SIG-M5 treated with dmso at 0.1 percent for 504 hours (cell line): Measurements from ENCODE around the gene SYT13.

Experiments
- DNase-seq: peaks from one replicate; lab custom pipeline; 2025; ENCODE audit not compliant: unreplicated experiment; lab: John Stamatoyannopoulos, UW

The SYT13 gene, protein sequence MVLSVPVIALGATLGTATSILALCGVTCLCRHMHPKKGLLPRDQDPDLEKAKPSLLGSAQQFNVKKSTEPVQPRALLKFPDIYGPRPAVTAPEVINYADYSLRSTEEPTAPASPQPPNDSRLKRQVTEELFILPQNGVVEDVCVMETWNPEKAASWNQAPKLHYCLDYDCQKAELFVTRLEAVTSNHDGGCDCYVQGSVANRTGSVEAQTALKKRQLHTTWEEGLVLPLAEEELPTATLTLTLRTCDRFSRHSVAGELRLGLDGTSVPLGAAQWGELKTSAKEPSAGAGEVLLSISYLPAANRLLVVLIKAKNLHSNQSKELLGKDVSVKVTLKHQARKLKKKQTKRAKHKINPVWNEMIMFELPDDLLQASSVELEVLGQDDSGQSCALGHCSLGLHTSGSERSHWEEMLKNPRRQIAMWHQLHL

DNA sequence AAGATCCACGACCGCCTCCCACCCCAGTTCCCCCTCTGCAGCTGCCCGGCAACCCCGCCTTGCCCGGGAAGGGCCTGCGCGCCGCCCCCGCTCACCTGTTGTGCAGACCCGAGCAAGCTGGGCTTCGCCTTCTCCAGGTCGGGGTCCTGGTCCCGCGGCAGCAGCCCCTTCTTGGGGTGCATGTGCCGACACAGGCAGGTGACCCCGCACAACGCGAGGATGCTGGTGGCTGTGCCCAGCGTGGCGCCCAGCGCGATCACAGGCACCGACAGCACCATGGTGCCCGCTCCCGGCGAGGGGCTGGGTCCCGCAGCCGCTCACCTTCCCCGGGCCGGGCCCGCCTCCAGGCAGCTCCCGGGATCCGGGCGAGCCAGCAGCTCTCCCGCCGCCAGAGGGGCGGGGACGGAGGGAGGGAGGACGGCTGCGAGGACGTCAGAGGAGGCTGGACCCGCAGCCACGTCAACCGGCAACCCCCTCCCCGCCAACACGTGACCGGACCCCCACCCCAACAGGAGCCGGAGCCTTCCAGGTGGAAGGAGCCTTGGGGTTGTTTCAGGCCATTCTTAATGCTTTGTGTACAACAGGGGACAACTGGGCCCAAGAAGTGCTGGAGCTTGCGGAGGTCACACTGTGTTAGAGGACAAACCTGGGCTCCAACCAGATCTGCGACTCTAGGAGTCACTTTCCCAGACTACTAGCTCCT lies at the start of gene SYT13:
TSS of gene SYT13 (minus strand) at position 412 of the 703 bp plus-strand sequence. CDS start at position 278, 134 bp downstream.
- DNase-seq = no peak

DNA sequence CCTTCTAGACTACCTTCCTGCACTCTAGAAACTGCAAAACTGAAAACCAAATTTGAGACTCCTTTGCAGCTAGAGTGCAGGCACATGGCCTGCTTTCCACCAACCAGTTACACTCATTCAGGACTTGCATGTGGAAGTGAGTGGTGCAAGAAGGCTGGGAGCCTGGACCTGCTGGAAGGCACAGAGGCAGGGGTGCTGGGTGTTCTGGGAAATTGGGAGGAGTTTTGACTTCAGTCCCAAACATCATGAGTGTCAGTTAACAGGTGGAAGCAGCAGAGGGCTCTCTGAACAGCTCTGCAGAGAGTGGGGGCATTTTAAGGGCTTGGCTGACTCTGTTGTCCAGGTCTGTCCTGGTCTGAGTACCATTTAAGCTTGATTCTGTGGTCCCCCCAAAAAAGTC lies 49.3 kb upstream of the SYT13 start:
- no peak for DNase-seq

DNA sequence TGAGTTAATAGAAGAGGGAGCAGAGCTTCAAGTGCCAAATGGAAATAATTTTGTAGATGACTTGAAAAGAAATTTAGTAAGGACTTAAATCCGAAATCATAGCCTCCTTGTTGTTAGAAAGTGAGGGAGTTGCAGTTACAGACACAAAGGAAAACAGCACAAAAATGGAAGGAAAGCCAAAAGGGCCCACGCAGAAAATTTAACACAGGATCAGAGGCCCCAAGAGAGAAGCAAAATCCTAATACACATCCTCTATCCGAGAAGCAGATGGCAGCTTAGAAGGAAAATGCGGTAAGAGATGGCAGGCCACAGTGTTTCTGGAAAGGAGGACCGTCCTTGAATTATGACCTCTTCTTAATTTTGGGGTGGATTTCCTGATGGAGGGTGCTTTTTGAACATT lies 48.7 kb upstream of the SYT13 start:
- no peak for DNase-seq

DNA sequence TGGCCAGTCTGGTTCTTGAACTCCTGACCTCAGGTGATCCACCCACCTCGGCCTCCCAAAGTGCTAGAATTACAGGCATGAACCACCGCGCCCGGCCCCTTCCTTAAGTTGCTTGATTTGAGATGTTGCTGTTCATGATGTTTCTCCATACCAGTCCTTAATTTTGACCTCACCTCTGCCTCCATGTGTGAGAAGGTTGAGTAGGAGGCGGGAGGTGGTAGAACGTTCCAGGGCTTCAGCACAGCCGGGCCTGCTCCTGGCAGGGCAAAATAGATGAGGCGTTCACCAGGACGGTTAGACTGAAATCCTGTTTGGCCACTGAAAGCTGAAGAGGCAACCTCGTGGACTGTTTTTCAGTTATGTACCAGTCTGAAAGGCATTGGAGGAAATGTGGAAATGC lies 48.3 kb upstream of the SYT13 start:
- DNase-seq = no peak

DNA sequence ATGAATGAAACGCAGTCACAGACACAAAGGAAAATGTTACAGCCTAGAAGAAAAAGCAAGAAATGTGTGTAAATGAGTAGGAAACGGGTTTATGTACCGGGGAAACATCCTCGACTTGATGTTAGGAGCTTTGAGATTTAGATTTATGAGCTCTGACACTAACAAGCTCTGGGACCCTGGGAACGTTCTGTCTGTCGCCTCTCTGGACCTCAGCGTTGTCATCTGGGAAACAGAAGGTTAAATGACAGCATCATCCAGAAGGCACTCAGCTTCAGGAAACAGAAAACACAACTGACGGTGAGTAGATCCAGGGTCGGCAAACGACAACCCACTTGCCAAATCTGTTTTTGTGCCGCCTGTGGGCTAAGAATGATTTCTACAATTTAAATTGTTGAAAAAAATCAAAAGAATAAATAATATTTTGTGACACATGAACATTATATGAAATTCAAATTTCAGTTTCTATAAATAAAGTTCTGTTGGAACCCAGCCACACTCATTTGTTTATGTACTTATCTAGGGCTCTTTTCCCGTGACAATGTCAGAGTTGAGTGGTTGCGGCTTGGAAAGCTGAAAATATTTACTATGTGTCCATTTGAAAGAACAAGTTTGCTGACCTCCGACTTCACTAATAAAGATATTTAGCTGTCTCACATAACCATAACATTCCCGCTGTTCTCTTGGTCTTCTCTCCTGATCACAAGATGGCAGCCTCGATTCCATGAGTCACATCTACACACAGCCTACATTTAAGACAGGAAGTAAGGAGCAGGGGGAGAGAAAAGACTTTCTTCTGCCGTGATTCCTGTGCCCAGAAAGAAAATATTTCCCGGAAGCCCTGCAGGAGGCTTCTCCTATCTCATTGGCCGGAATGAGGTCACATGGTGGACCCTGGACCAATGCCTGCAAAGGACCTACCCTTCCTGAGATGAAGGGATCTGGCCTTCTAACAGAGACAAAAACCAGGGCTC lies 47.1 kb upstream of the SYT13 start:
- no peak for DNase-seq

DNA sequence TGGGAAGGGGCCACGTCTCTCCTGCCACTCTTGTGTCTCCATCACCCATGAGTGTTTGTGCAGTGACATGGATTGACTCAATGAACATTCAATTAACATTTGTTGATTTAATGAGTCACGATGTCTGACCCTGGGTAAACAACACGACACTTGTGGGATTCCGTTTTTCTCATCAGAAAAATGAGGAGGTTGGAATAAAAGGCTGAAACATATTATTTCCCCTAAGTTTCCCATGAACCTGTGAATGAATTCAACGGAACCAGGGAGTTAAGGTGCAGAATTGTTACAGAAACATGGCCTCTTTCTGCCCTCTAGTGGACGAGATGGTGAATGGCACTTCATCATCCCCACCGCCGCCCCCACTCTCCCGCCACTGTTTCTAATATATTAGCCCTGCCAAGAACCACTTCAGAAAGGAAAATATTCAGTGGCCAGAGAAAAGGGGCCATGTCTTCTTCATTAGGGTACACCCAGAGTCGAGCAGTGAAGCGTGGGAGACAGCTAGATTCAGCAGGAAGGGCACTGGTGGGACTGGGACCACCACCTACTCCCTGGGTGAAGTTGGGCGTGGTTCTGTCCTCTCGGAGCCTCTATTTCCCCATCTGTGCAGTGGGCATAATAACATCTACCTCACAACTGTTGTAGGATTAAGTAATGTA lies 46.3 kb upstream of the SYT13 start:
- peak; percentile 7 for DNase-seq

DNA sequence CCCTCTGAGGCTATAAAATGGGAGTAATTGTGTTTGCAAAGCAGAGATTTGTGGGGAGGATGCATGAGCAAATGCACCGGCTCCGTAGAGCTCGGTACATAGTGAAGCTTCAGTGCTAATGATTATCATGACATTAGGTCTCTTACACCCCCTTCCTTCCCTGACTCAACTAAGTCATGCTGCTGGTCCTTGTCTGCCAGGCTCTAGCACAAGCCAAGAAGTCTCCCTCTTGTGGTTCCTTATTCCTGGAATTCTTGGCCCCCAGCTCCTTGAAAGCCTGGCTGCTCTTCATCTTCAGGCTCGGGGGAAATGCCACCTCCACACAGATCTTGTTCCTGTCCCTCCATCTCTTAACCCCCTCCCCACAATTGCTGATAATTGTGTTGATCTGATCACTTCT lies 45.7 kb upstream of the SYT13 start:
- DNase-seq = no peak

DNA sequence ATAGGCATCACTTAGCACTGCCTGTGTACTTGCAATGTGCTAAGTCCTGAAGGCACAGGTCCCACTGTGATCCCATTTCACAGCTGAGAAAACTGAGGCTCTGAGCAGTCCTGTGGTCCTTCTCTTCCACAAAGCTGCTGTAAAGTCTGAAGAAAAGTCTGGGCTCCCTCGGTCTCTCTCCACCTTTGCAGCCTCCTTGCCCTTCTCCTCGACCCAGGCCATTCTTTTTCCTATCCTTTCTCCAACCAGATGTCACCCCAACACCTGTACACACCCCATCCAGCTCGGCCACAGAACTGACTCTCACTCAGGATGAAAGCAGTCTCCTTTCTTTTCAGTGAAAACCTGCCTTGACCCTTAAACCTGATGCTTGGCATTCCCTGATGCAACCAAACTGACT lies 42.6 kb upstream of the SYT13 start:
- DNase-seq = no peak

DNA sequence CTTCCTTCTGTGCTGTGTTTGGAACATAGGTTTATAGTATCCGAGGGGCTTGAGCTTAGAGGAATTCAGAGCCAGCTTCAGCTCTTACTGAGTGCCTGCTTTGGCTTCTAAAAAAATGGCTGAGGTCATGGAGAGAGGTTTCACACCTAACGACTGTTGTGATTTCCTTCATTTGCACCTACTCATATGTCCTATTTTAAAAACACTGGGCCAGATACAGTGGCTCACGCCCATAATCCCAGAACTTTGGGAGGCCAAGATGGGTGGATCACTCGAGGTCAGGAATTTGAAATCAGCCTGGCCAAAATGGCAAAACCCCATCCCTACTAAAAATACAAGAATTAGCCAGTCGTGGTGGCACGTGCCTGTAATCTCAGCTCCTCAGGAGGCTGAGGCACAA lies 38.3 kb upstream of the SYT13 start:
- DNase-seq = no peak

DNA sequence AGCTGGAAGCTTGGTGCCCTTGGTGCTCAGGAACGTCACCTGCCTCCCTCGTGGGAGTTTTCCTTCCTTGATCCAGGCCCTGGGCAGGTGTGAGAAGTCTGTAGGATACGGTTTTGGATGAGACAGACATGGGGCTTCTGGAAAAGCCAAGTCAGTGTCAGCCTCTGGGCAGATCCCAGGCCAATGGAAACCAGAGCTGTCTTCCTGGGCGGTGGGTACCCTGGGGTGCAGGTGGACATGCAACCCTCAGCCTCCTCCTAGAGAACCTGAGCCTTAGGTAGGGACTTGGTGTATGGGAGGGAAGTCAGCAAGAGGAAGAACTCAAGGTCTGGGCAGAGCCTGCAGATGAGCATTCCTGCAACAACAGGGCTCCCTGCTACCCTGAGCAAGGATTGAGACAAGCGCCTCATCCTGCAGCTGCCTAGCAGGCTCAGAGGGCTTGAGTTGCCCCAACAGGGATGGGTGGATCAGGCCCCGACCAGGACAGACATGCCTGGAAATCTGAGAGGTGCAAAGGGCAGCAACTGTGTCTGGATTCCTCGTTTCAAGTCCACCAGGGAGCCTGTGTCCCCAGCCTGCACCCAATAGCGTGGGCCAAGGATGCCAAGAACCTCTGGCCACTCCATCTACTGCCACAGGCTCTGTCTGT lies 37.6 kb upstream of the SYT13 start:
- DNase-seq = no peak

DNA sequence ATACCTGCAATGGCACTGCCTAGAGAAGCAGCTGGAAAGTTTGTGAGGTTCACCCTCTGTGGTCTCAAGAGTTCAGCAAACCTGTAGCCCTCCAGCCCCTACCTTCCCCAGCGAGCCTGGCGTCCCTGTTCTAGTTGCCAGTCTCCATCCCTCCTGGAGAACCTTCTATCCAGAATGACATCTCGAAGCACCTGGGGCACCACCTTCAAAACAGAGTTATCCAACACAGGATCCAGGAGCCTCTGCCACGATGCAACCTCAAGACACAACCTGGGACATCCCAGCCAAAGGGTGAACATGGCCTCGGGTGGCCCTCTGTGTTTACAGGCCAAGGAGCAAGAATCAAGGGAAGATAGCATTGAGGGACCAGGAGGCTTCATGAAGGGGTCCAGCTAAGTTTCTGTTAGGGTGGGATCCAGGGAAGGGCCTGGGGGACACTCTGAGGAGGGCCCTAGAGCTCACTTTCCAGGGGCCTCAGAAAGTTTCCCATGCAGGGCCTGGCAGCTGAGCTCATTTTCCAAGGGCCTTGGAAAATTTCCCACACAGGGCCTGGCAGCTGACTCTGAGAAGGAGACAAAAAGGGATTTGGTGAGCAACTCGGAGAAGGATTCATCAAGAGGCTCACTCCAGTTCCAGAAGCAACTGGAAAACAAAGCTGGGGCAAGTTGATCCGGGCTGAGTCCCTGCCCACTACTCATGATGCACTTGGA lies 36.9 kb upstream of the SYT13 start:
- no peak for DNase-seq

DNA sequence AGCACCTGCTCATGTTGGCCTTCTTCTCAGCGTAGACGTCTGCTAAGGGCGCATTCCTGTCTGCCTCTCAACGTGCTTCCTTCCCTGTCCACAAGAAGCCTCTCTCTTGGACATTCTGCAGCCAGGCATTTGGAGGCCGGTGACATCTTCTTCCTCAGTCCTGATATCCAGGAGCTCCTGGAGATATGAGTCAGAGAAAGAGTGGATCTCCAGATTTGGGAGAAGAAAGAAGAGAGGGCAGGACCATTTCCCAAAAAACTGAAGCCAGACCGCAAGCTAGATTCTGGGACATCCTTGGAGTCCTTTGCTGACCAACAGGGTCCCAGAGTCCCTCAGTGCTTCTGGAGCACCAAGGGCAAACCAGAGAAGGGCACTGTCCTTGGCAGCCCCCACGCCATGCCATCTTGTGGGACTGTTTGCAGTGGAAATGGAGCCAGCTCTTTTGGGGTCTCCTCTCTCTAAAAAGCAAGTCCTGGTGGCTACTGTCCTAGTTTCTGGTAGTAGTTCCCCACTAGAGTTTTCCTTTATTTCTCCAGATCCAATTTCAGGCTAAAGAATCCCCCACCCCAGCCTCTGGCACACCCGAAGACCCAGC lies 36.1 kb upstream of the SYT13 start:
- no peak for DNase-seq

DNA sequence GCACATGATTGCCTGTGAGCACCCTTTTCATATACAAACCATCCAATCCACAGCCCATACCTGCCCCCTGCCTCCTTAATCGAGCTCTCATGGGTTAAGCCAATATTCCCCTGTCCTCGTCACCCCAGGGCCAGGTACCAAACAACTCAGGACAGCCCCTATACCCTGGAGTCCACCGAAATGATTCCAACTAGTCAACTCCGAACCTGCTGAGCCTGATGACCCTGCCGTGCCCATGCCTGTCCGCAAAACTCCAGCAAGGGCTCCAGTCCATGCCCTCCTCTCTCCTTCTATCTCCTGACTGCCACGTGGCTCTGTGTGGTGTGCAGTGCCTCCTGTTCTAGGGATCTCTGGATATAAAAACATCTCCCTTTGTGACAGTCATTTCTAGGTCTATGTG lies 35.5 kb upstream of the SYT13 start:
- DNase-seq = no peak

DNA sequence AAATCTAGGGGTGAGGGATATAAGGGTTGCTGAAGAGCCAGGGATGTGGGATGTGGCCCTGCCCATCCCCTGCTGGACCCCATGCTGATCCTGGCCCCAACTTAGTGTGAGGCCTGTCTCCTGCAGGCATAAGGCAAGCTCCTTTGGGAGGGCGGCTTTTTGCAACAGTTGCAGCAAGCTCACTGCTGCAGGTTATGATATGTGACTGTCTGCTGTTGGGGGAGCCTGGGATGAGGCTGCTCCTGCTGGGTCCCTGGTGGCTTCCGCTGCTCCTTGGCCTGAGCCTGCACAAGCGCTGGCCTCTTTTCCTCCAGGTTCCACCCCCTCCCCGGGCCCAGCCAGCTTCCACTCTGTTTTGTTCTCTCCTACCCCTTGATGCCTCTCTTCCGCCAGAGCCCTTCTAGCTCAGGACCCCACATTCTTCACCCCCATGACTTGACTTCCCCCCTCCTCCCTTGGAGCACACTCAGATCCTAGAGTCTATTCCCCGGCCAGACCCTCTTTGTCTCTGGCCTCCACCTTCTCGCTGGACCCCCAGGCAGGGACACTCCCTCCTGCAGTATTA lies 35.0 kb upstream of the SYT13 start:
- no peak for DNase-seq

DNA sequence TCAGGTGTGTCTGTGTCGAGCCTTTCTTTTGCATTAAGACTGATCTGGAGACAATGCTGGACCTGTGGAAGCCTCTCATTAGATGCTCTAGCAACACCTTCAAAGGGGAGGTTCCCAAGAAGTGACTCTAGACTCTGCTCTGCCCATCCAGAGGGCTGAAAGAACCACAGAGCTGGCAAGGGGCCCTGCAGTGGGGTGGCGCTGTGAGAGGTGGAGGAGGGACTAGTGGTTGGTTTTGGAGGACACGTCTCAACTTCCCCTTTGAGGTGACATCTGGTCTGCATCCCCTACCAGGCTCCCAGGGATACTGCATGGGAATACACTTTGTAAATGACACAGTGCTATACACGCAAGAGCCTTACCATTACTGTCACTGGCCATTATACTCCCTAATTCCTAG lies 34.2 kb upstream of the SYT13 start:
- no peak for DNase-seq

DNA sequence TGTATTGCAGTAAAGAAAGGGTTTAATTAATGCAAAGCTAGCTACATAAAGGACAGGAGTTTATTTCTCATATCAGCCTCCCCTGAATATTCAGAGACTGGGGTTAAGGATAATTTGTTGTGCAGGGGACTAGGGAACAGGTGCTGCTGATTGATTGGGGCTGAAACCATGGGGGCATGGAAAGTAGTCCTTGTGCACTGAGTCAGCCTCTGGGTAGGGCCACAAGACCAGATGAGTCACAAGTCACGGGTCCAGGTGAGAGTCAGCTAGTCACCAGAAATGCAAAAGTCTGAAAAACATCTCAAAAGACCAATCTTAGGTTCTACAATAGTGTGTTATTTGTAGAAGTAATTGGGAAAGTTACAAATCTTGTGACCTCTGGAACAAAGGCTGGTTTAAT lies 32.9 kb upstream of the SYT13 start:
- DNase-seq = no peak

DNA sequence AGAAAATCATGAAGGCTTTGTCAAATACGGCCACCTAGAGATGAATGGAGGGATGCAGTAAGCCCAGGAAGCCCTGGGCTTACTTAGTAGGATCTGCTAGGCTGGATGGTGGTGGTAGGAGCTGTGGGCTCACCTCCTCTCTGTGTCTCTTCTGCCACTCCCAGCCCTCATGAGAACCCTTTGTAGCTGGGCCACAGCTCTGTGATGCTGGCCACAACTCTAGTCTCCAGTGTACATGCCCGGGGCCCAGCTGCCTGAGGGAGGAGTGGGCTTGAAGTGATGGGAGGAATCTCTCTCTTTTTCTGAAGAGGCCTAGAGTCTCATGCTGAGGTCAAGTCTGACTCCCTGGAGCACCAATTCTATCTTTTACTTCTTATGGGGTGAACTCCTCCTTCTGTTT lies 32.4 kb upstream of the SYT13 start:
- DNase-seq = no peak

DNA sequence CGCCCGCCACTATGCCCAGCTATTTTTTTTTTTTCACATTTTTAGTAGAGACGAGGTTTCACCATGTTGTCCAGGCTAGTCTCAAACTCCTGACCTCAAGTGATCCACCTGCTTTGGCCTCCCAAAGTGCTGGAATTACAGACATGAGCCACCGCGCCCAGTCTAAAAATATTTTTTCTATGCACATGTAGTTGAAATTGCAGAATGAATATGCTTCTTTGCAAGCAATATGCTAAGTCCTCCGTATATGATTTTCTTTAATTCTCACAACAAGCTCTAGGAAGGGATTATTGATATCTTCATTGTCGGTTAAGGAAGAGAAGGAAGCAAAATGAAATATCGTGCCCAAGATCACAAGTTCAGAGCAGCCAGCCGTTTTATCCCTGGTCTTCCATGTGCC lies 30.1 kb upstream of the SYT13 start:
- no peak for DNase-seq

DNA sequence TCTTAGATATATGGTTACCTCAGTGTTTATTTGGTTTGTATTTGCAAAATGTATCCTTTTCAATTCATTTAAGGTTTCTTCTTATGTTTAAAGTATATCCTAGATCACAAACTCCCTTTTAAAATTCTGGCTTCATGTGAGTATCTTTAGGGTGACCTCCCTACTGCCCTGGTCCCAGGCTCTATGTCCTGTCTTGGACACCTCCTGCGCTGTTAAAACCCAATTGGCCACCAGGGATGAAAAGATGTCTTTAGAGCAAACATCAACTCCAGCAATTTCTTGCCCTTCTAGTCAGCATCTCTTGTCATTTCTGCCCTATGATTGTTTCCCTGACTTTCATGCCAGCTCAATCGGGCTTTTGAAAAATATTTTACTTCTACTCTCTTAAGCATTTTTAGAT lies 28.8 kb upstream of the SYT13 start:
- DNase-seq = no peak
